HCT116 (cell line): Measurements from ENCODE around the gene CDK1.
"Not testable (repeated sequence)": the region's sequence is repeated elsewhere in the genome, so short reads cannot be mapped to it uniquely, and the experiment has no call there.

Source experiments
- CEBPB ChIP-seq: IDR thresholded peaks from 2 replicates; pipeline ENCODE4 v1.6.1; 2012; ENCODE audit warnings: low read depth
- TCF7L2 ChIP-seq: IDR thresholded peaks from 2 replicates; pipeline ENCODE4 v1.7.0; 2011; ENCODE audit warnings: borderline replicate concordance, inconsistent platforms; ENCODE audit not compliant: insufficient read depth, insufficient read length; ENCODE audit errors: extremely low read depth

DNA sequence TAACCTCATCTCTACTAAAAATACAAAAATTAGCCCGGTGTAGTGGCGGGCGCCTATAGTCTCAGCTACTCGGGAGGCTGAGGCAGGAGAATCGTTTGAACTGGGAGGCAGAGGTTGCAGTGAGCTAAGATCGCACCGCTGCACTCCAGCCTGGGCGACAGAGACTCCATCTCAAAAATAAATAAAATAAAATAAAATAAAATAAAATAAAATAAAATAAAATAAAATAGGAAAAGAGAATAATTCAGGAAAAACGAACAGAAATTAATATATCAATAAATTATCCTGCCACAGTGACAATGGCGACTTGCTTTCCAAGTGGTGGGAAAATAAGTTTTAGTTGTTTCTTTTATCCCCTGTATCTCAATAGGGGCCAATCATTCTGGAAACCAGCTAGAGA, 62.9 kb downstream of the CDK1 start:
- not testable (repeated sequence) for TF ChIP-seq CEBPB, TCF7L2
